Measurements from ENCODE around the gene F2R. TPM values are rescaled to one million over a fixed set of nuclear protein-coding genes. Genes with fewer than 3 reads are reported as not detected.

The F2R gene
- polyA plus RNA-seq, 1 donor (not counting 4 experiments of a cell fraction or from before 2014, with no cell fraction given) = 56.8 TPM

DNA sequence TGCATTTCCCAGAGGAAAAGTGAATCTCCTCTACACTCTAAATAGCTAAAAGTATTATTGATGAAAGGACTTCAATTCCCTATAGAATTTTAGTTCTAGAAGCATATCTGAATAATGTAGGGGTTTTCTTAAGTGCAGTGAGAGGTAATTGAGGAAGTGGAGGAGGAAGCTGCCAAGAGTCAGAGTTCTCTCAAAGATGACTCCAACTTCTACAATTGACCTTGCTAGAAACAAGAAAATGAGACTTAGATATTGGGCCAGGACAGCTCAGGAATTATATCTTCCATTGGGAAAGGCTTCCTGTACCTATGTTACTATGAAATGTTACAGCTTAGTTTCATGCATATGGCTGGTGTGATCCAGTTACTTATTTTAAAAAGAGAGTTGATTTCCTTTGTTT, 10.4 kb upstream of the F2R start:
- DNase-seq (ENCODE audit: low read depth, low spot score) (no peak), FAIRE-seq (no peak)
- H3K27ac ChIP-seq (ENCODE audit: control insufficient read depth, insufficient read depth, low read length) = no peak overlapping the region
- no peak overlapping the region for H3K9ac ChIP-seq (ENCODE audit: control insufficient read depth, extremely low read depth, insufficient read depth, low read length)
- H3K36me3 ChIP-seq (ENCODE audit: control insufficient read depth in 2 of 2, extremely low read depth in 1 of 2, insufficient read depth in 2 of 2, low read length in 2 of 2) = no peaks in the 10 kb centered on the region
- no peaks in the 10 kb centered on the region for H3K9me1 ChIP-seq (ENCODE audit: control insufficient read depth, extremely low read depth, insufficient read depth, low read length)
- no peaks in the 10 kb centered on the region for H3K79me2 ChIP-seq (ENCODE audit: control insufficient read depth, insufficient read depth, low read length)
- no peak overlapping the region for H2AFZ ChIP-seq (ENCODE audit: control insufficient read depth, low read length)
- no peak overlapping the region for H3K4me3 ChIP-seq (ENCODE audit: control insufficient read depth in 2 of 3, extremely low read depth in 1 of 3, insufficient read depth in 2 of 3, low read depth in 1 of 3, low read length in 3 of 3)
- H3K4me1 ChIP-seq (ENCODE audit: control insufficient read depth, extremely low read depth, insufficient read depth, low read length) = peaks cover 23% of the 10 kb centered on the region
- TF ChIP-seq, protein P1, sequence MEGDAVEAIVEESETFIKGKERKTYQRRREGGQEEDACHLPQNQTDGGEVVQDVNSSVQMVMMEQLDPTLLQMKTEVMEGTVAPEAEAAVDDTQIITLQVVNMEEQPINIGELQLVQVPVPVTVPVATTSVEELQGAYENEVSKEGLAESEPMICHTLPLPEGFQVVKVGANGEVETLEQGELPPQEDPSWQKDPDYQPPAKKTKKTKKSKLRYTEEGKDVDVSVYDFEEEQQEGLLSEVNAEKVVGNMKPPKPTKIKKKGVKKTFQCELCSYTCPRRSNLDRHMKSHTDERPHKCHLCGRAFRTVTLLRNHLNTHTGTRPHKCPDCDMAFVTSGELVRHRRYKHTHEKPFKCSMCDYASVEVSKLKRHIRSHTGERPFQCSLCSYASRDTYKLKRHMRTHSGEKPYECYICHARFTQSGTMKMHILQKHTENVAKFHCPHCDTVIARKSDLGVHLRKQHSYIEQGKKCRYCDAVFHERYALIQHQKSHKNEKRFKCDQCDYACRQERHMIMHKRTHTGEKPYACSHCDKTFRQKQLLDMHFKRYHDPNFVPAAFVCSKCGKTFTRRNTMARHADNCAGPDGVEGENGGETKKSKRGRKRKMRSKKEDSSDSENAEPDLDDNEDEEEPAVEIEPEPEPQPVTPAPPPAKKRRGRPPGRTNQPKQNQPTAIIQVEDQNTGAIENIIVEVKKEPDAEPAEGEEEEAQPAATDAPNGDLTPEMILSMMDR (optimal IDR thresholded peaks at IDR 0.05 in 1 of 3, IDR thresholded peaks at IDR 0.05 in 1 of 3, conservative IDR thresholded peaks at IDR 0.05 in 1 of 3; ENCODE audit: extremely low read depth in 1 of 3, insufficient read depth in 2 of 3, low read length in 3 of 3) = no peak
- no peak for TF ChIP-seq EZH2 (IDR thresholded peaks at IDR 0.05; ENCODE audit: low read length)
- H3K4me2 ChIP-seq (ENCODE audit: control insufficient read depth, extremely low read depth, insufficient read depth, low read depth, low read length) = no peak overlapping the region
- H3K9me3 ChIP-seq (ENCODE audit: control insufficient read depth, low read depth, low read length) = no peaks in the 10 kb centered on the region
- dilution Hi-C loops (cut with MboI; ENCODE audit: extremely low pct_ligation_motif_present, low sequenced_read_pairs) = no loop called here
- H4K20me1 ChIP-seq (ENCODE audit: control insufficient read depth, extremely low read depth, insufficient read depth, low read length) = no peaks in the 10 kb centered on the region
- H3K27me3 ChIP-seq (ENCODE audit: control insufficient read depth, extremely low read depth, insufficient read depth, low read length) = no peaks in the 10 kb centered on the region

DNA sequence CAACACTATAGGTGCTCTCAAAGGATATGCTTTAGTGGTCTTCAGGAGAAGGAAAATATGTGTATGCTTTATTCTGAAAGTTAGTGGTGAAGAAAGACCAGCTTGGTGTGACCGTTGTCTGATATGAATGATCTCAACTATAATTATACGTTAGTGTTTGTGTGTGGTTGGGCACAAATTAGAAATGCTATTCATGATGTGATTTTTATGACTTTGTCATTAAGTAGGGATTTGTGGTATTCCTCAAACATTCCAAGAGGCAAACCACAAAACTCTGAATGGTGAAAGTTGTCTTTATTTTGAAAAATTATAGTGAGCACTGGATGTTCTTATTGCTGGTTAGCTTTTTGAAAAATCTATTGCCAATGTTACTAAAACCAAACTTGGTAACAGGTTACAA, 6.2 kb upstream of the F2R start:
- Histone ChIP-seq H3K9ac (ENCODE audit: control insufficient read depth, extremely low read depth, insufficient read depth, low read length) (no peak overlapping the region), H3K27me3 (ENCODE audit: control insufficient read depth, extremely low read depth, insufficient read depth, low read length) (no peaks in the 10 kb centered on the region), H3K9me1 (ENCODE audit: control insufficient read depth, extremely low read depth, insufficient read depth, low read length) (no peaks in the 10 kb centered on the region), H3K36me3 (ENCODE audit: control insufficient read depth in 2 of 2, extremely low read depth in 1 of 2, insufficient read depth in 2 of 2, low read length in 2 of 2) (no peaks in the 10 kb centered on the region), H3K4me3 (ENCODE audit: control insufficient read depth in 2 of 3, extremely low read depth in 1 of 3, insufficient read depth in 2 of 3, low read depth in 1 of 3, low read length in 3 of 3) (no peak overlapping the region), H3K79me2 (ENCODE audit: control insufficient read depth, insufficient read depth, low read length) (no peaks in the 10 kb centered on the region), H3K4me1 (ENCODE audit: control insufficient read depth, extremely low read depth, insufficient read depth, low read length) (peaks cover 26% of the 10 kb centered on the region), H4K20me1 (ENCODE audit: control insufficient read depth, extremely low read depth, insufficient read depth, low read length) (no peaks in the 10 kb centered on the region), H3K27ac (ENCODE audit: control insufficient read depth, insufficient read depth, low read length) (peak overlapping the region; percentile 8), H3K9me3 (ENCODE audit: control insufficient read depth, low read depth, low read length) (no peaks in the 10 kb centered on the region), H3K4me2 (ENCODE audit: control insufficient read depth, extremely low read depth, insufficient read depth, low read depth, low read length) (peak overlapping the region; percentile 39), H2AFZ (ENCODE audit: control insufficient read depth, low read length) (no peak overlapping the region)
- FAIRE-seq (peak; percentile 75), DNase-seq (ENCODE audit: low read depth, low spot score) (no peak)
- dilution Hi-C loops (cut with MboI; ENCODE audit: extremely low pct_ligation_motif_present, low sequenced_read_pairs) = no loop called here
- no peak for TF ChIP-seq EZH2 (IDR thresholded peaks at IDR 0.05; ENCODE audit: low read length)
- TF ChIP-seq, protein P1 (optimal IDR thresholded peaks at IDR 0.05 in 1 of 3, IDR thresholded peaks at IDR 0.05 in 1 of 3, conservative IDR thresholded peaks at IDR 0.05 in 1 of 3; ENCODE audit: extremely low read depth in 1 of 3, insufficient read depth in 2 of 3, low read length in 3 of 3) = no peak

Data from keratinocyte (primary cell).